BJ (cell line): ENCODE measurements around the gene TMEM196. TPM values are rescaled to one million over a fixed set of nuclear protein-coding genes. Genes with fewer than 3 reads are reported as not detected.

ENCODE experiments used
- CTCF ChIA-PET: fragments of 350-600 bp; formaldehyde crosslinking; extraction: SDS; loops from one replicate; lab custom pipeline; 2021; ENCODE audit warnings: antibody characterized with exemption, inconsistent platforms; lab: Yijun Ruan, JAX
- POLR2A ChIA-PET: fragments of 300-600 bp; sonication (Branson Sonifier 250); formaldehyde crosslinking; extraction: SDS; loops from one replicate; lab custom pipeline; 2021; ENCODE audit warnings: antibody characterized with exemption; lab: Charles Lee
- DNase-seq: peaks from one replicate; pipeline ENCODE4 v3.0.0-alpha.2; 2011; ENCODE audit warnings: low read depth
- H3K27me3 ChIP-seq: 2 replicates; pipeline ENCODE4 v1.6.0; 2011; ENCODE audit warnings: low read length; ENCODE audit not compliant: control insufficient read depth, insufficient read depth
- H3K36me3 ChIP-seq: 2 replicates; pipeline ENCODE4 v1.5.1; 2011; ENCODE audit warnings: low read length; ENCODE audit not compliant: control insufficient read depth, insufficient read depth
- H3K4me3 ChIP-seq: 2 replicates; pipeline ENCODE4 v1.5.1; 2011; ENCODE audit warnings: low read depth, mild to moderate bottlenecking, control low read depth, low read length
- polyA plus RNA-seq: library from polyadenylated mRNA; depleted of rRNA; stranded (reverse); fragments of >200 nt; gene quantifications from 2 replicates; pipeline ENCODE4 v1.2.3, GENCODE V29; 2011; rRNA removed
- small RNA-seq: library from RNA; depleted of rRNA; stranded (forward); fragments of <200 nt; gene quantifications from one replicate; pipeline ENCODE3, GENCODE V24; 2012; ENCODE audit warnings: low replicate concordance, low read depth; ENCODE audit not compliant: insufficient read length
- TF ChIP-seq, protein P1 (sequence below): IDR thresholded peaks from 2 replicates; pipeline ENCODE4 v1.5.1; 2011; ENCODE audit warnings: low read depth, mild to moderate bottlenecking, control low read depth, inconsistent platforms, low read length, moderate library complexity; ENCODE audit not compliant: insufficient read depth

The TMEM196 gene
- polyA plus RNA-seq, 1 experiment, result not detected

DNA sequence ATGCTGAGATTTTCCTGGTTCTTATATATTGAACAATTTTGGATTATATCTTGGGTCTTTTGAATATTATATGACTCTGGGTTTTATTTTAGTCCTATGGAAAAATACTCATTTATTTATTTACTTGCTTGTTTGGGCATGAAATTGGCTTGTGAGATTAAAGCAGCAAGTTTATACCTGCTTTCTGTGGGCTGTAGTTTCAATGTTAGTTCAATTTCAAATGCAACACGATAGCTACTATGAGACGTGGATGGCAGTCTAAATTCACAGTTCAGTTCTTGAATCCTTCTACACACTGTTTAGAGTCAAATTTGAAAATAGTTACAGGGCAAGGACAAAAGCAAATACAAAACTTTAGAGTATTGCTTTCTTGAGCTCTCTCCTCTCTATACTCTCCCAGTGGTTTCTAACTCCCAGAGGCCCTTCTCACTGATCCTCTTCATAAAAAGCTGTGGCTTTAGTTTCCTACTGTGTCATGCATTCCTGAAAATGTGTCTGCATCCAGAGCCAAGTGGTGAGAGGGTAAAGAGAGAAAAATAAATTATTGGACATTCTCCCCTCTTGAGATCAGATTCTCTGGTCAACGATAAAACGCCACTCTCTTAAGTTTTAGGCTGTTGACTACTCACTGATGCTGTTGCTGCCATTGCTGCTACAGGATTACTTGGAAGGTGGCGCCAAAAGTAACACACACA is 99.0 kb downstream of the TMEM196 start:
- TF ChIP-seq, protein P1, sequence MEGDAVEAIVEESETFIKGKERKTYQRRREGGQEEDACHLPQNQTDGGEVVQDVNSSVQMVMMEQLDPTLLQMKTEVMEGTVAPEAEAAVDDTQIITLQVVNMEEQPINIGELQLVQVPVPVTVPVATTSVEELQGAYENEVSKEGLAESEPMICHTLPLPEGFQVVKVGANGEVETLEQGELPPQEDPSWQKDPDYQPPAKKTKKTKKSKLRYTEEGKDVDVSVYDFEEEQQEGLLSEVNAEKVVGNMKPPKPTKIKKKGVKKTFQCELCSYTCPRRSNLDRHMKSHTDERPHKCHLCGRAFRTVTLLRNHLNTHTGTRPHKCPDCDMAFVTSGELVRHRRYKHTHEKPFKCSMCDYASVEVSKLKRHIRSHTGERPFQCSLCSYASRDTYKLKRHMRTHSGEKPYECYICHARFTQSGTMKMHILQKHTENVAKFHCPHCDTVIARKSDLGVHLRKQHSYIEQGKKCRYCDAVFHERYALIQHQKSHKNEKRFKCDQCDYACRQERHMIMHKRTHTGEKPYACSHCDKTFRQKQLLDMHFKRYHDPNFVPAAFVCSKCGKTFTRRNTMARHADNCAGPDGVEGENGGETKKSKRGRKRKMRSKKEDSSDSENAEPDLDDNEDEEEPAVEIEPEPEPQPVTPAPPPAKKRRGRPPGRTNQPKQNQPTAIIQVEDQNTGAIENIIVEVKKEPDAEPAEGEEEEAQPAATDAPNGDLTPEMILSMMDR, result no peak
- Histone ChIP-seq H3K36me3 (no peaks in the 10 kb centered on the region), H3K27me3 (no peaks in the 10 kb centered on the region), H3K4me3 (no peak overlapping the region)
- CTCF ChIA-PET, result no interaction called here
- DNase-seq, result no peak
- POLR2A ChIA-PET, result no interaction called here

GRCh38 chr7:19670806-19671205 is 102.6 kb downstream of the TMEM196 start:
- Histone ChIP-seq H3K4me3 (no peak overlapping the region), H3K27me3 (no peaks in the 10 kb centered on the region), H3K36me3 (no peaks in the 10 kb centered on the region)
- ChIA-PET POLR2A (no interaction called here), CTCF (no interaction called here)
- no peak for DNase-seq
- TF ChIP-seq, protein P1, result no peak

Small RNA genes within 50 kb of the gene (small RNA-seq; reads per million reads assigned to genes)
- gene MIR3146, result 2.5 reads per million, percentile 26 among the genes with 10 or more reads in this experiment

Other genes starting within 250 kb of the TMEM196 start
- gene POLR1F, start 64.6 kb downstream of the TMEM196 start, polyA plus RNA-seq, result 5.1 and 14.0 TPM in 2 replicates